HEK293 (cell line): ENCODE measurements around the gene CYP21A2.
A peak's percentile ranks its signal among the peaks of the same experiment; 100 is the strongest.

Source experiments
- CTCF ChIA-PET: fragments of 350-600 bp; formaldehyde crosslinking; extraction: SDS; loops from one replicate; lab custom pipeline; 2021; ENCODE audit warnings: antibody characterized with exemption; lab: Yijun Ruan, JAX
- POLR2A ChIA-PET: fragments of 300-600 bp; formaldehyde crosslinking; extraction: SDS; loops from one replicate; lab custom pipeline; 2020; ENCODE audit warnings: antibody characterized with exemption, inconsistent platforms; lab: Yijun Ruan, JAX
- H3K27ac ChIP-seq: fragments of 200-500 bp; sonication (Bioruptor generic); 2 replicates; pipeline ENCODE4 v1.5.1; 2014; ENCODE audit warnings: low read depth, low read length, control low read depth, inconsistent platforms; ENCODE audit errors: extremely low read depth
- H3K36me3 ChIP-seq, 2 experiments: fragments of 200-500 bp in 1 of 2; sonication (Bioruptor generic) in 1 of 2; 1 replicate in 1 of 2; 2 replicates in 1 of 2; pipeline ENCODE4 v1.5.1; 2014 to 2017; ENCODE audit warnings: inconsistent platforms in 2 of 2, low read length in 2 of 2; ENCODE audit not compliant: control insufficient read depth in 2 of 2, insufficient read depth in 1 of 2
- H3K4me1 ChIP-seq: fragments of 200-500 bp; sonication (Bioruptor generic); 2 replicates; pipeline ENCODE4 v1.5.1; 2014; ENCODE audit warnings: mild to moderate bottlenecking, low read length, inconsistent platforms; ENCODE audit not compliant: control insufficient read depth, insufficient read depth
- H3K4me3 ChIP-seq: 2 replicates; pipeline ENCODE4 v1.5.1; 2011; ENCODE audit warnings: low read depth, mild to moderate bottlenecking, control low read depth, low read length, moderate library complexity
- H3K9me3 ChIP-seq: fragments of 200-500 bp; sonication (Bioruptor generic); 2 replicates; pipeline ENCODE4 v1.5.1; 2014; ENCODE audit warnings: low read depth, low read length, inconsistent platforms; ENCODE audit not compliant: control insufficient read depth, insufficient read depth
- GLIS1 ChIP-seq: fragments of 450-650 bp; formaldehyde crosslinking; IDR thresholded peaks from 2 replicates; pipeline ENCODE4 v1.5.1; 2016; ENCODE audit warnings: missing biosample characterization, missing genetic modification characterization
- MEIS1 ChIP-seq: sonication (generic); formaldehyde crosslinking; IDR thresholded peaks from 2 replicates; pipeline ENCODE4 v1.8.1; 2022; ENCODE audit warnings: missing genetic modification reagents, mild to moderate bottlenecking, borderline replicate concordance
- RBAK ChIP-seq: fragments of 450-650 bp; formaldehyde crosslinking; IDR thresholded peaks from 2 replicates; pipeline ENCODE4 v1.5.1; 2016; ENCODE audit warnings: missing biosample characterization, missing genetic modification characterization
- ZBTB10 ChIP-seq: fragments of 450-650 bp; formaldehyde crosslinking; IDR thresholded peaks from 2 replicates; pipeline ENCODE4 v1.5.1; 2016; ENCODE audit warnings: missing biosample characterization, missing genetic modification characterization
- ZBTB21 ChIP-seq: fragments of 450-650 bp; formaldehyde crosslinking; IDR thresholded peaks from 2 replicates; pipeline ENCODE4 v1.5.1; 2017; ENCODE audit warnings: missing biosample characterization, missing genetic modification characterization
- ZBTB26 ChIP-seq: fragments of 450-650 bp; formaldehyde crosslinking; optimal IDR thresholded peaks from 2 replicates; pipeline ENCODE3; 2016; ENCODE audit warnings: missing biosample characterization, mild to moderate bottlenecking, missing genetic modification characterization
- ZNF16 ChIP-seq: fragments of 450-650 bp; formaldehyde crosslinking; IDR thresholded peaks from 2 replicates; pipeline ENCODE4 v1.5.1; 2016; ENCODE audit warnings: low read depth, missing biosample characterization, missing genetic modification characterization
- ZNF416 ChIP-seq: fragments of 450-650 bp; formaldehyde crosslinking; IDR thresholded peaks from 2 replicates; pipeline ENCODE4 v1.5.1; 2016; ENCODE audit warnings: missing biosample characterization, missing genetic modification characterization
- ZNF530 ChIP-seq: fragments of 450-650 bp; formaldehyde crosslinking; IDR thresholded peaks from 2 replicates; pipeline ENCODE4 v1.5.1; 2016; ENCODE audit warnings: low read depth, missing biosample characterization, missing genetic modification characterization
- ZNF600 ChIP-seq: fragments of 450-650 bp; formaldehyde crosslinking; IDR thresholded peaks from 2 replicates; pipeline ENCODE4 v1.5.1; 2016; ENCODE audit warnings: missing biosample characterization, missing genetic modification characterization
- ZNF658 ChIP-seq: fragments of 450-650 bp; formaldehyde crosslinking; IDR thresholded peaks from 2 replicates; pipeline ENCODE4; 2016; ENCODE audit warnings: missing biosample characterization, missing genetic modification characterization
- ZNF747 ChIP-seq: fragments of 450-650 bp; formaldehyde crosslinking; IDR thresholded peaks from 2 replicates; pipeline ENCODE4 v1.5.1; 2016; ENCODE audit warnings: missing biosample characterization, missing genetic modification characterization
- ZNF777 ChIP-seq: fragments of 450-650 bp; formaldehyde crosslinking; IDR thresholded peaks from 2 replicates; pipeline ENCODE4 v1.5.1; 2017; ENCODE audit warnings: missing biosample characterization, missing genetic modification characterization, borderline replicate concordance
- ZSCAN16 ChIP-seq: fragments of 450-650 bp; formaldehyde crosslinking; IDR thresholded peaks from 2 replicates; pipeline ENCODE4 v1.5.1; 2016; ENCODE audit warnings: missing biosample characterization, missing genetic modification characterization
- ZSCAN23 ChIP-seq: fragments of 450-650 bp; formaldehyde crosslinking; IDR thresholded peaks from 2 replicates; pipeline ENCODE4 v1.5.1; 2016; ENCODE audit warnings: missing biosample characterization, missing genetic modification characterization

Gene CYP21A2

GRCh38 chr6:32082478-32082877 lies 44.3 kb downstream of the CYP21A2 start:
- Histone ChIP-seq H3K4me3 (no peak overlapping the region), H3K27ac (no peak overlapping the region), H3K4me1 (no peaks in the 10 kb centered on the region), H3K36me3 (no peaks in the 10 kb centered on the region), H3K9me3 (no peaks in the 10 kb centered on the region)
- TF ChIP-seq ZSCAN23 (tag by site-specific recombination) (no peak), ZNF16 (no peak), ZSCAN16 (tag by site-specific recombination) (no peak), ZBTB10 (no peak)
- POLR2A ChIA-PET: interaction anchor here (0.5 to 1.3 kb wide), 3 partner anchors 28 to 77 kb away, joined by 3 read pairs; no protein-coding TSS in a partner anchor
- CTCF ChIA-PET: interaction anchor here (1.1 to 2.1 kb wide), 5 partner anchors 12 to 36 kb away, joined by 3 to 13 read pairs (median 6); no protein-coding TSS in a partner anchor

- ChIA-PET CTCF (interaction anchor here (1.1 to 2.1 kb wide), 5 partner anchors 11 to 36 kb away, joined by 3 to 13 read pairs (median 6); no protein-coding TSS in a partner anchor), POLR2A (interaction anchor here (0.5 to 1.3 kb wide), 3 partner anchors 28 to 76 kb away, joined by 3 read pairs; no protein-coding TSS in a partner anchor)
- Histone ChIP-seq H3K4me1 (no peaks in the 10 kb centered on the region), H3K27ac (no peak overlapping the region), H3K4me3 (no peak overlapping the region), H3K36me3 (no peaks in the 10 kb centered on the region), H3K9me3 (no peaks in the 10 kb centered on the region)
- TF ChIP-seq ZNF600 (tag by site-specific recombination): peak; percentile 92
- TF ChIP-seq ZBTB26 (tag by site-specific recombination): no peak
Observed at GRCh38 chr6:32082935-32083334, 44.7 kb downstream of the CYP21A2 start.

GRCh38 chr6:32083812-32084768 lies 45.9 kb downstream of the CYP21A2 start:
- ChIA-PET POLR2A (no interaction called here), CTCF (interaction anchor here (0.6 to 1.5 kb wide), 4 partner anchors 11 to 15 kb away, joined by 3 to 6 read pairs (median 4); no protein-coding TSS in a partner anchor)
- H3K9me3 ChIP-seq: no peaks in the 10 kb centered on the region
- TF ChIP-seq ZNF658 (tag by site-specific recombination) (no peak), GLIS1 (tag by site-specific recombination) (no peak), ZNF777 (tag by site-specific recombination) (no peak), MEIS1 (CRISPR knock-in tag) (no peak), ZBTB21 (tag by site-specific recombination) (no peak), ZNF747 (tag by site-specific recombination) (no peak), ZNF416 (tag by site-specific recombination) (no peak), RBAK (tag by site-specific recombination) (no peak), ZNF530 (tag by site-specific recombination) (no peak)
- H3K36me3 ChIP-seq: no peaks in the 10 kb centered on the region
- H3K4me1 ChIP-seq: no peaks in the 10 kb centered on the region
- no peak overlapping the region for H3K4me3 ChIP-seq
- no peak overlapping the region for H3K27ac ChIP-seq
